Measurements from ENCODE around the gene MGAT1.
"Not testable (repeated sequence)": the region's sequence is repeated elsewhere in the genome, so short reads cannot be mapped to it uniquely, and the experiment has no call there.

Gene MGAT1

DNA sequence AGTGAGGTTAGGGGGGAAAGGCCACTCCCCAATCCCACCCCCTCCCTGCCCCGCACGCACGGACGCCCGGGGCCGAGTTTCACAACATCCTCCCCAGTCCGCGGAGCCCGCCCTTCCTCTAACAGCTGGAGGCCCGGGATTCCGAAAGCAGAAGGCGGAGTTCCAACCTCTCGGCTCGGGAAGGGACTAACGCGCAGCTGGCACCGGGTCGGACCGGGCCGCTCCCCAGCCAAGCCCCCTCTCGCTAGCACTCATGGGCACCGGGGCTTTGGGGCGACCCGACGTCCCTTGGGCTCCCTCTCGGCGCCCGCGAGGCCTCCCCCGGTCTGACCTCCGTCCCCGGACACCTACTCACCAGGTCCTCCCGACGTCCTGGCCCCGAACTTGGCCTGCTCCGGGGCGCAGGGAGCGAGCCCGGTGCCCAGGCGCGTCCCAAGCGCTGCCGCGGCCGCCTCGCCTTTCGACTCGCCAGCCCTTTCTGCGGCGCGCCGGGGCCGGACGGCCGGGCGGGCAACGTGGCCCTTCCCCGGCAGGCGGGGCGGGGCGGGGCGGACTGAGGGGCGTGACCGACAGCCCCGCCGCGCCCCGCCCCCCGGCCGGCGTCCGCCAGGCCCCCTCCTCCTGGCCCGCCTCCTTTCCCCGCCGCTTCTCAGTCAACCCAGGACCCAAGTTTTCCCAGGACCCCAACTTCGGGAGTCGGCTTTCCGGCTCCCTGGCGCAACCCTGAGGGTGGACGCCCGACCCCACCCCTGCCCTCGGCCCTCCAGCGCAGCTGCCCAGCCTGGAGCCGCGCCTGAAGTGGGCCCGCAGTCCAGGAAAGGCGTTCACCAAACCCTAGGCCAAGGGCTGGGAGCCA lies at the start of gene MGAT1:
MGAT1 (minus strand) TSS at position 482 of the 856 bp plus-strand sequence. CDS start 9,835 bp downstream, outside the sequence.
- DNase-seq (ENCODE audit: low read depth in 2 of 3, low spot score in 1 of 3): peak in 1 of 3 donors; percentile 79

DNA sequence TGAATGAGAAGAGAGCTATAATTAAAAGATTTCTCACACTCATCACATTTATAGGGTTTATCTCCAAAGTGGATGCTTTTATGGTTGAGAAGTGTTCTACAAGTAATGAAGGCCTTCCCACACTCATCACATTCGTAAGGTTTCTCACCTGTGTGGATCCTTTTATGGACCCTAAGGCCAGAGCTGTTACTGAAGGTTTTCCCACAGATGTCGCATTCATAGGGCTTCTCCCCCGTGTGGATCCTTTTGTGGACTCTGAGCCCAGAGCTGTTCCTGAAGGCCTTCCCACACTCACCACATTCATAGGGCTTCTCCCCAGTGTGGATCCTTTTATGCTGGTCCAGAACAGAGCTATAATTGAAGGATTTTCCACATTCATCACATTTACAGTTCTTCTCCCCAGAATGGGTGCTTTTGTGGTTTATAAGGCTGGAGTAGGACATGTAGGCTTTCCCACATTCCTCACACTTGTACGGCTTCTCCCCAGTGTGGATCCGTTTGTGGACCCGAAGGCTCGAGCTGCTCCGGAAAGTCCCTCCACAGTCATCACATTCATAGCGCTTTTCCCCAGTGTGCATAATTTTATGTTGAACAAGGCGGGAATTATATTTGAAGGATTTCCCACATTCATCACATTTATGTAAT lies 48.0 kb upstream of the MGAT1 start:
- no peak for DNase-seq (ENCODE audit: low read depth in 2 of 3, low spot score in 1 of 3)

DNA sequence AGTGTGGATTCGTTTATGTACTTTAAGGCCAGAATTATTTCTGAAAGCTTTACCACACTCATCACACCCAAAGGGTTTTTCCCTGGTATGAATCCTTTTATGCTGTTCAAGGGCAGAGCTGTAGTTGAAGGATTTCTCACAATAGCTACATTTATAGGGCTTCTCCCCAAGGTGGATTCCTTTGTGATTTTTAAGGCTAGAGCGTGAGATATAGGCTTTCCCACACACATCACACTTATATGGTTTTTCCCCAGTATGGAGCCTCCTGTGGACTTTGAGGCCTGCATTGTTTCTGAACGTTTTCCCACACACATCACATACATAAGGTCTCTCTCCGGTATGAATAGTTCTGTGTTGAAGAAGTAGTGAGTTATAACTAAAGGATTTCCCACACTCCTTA lies 47.2 kb upstream of the MGAT1 start:
- no peak for DNase-seq (ENCODE audit: low read depth in 2 of 3, low spot score in 1 of 3)

DNA sequence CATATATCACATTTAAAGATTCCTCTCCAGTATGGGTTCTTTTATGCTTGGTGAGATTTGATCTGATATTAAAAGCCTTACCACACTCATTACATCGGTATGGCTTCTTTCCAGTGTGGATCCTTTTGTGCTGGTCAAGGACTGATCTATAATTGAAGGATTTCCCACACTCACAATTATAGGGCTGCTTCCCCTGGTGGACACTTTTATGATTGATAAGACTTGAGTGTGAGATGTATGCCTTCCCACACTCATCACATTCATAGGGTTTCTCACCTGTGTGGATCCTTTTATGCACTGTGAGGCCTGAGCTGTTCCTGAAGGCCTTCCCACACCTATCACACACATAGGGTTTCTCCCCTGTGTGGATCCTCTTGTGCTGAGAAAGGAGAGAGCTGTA lies 46.3 kb upstream of the MGAT1 start:
- DNase-seq (ENCODE audit: low read depth in 2 of 3, low spot score in 1 of 3): no peak

DNA sequence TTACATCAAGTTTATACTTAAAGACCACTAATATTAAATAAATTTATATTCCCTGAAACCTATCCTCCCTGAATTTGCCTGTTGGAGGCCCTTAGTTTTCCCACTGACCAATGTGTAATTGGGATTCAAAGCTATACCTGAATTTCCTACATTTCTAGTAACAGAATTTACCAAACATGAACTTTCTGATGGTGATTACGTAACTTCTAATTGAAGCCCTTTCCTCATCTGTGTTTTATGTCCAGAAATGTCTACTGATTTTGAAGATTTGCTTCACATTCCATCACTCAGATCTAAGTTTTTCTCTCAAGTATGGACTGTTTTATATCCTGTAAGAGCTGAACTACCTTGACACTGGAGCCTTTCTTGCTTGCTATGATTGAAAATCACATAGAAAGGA lies 45.7 kb upstream of the MGAT1 start:
- DNase-seq (ENCODE audit: low read depth in 2 of 3, low spot score in 1 of 3): no peak

DNA sequence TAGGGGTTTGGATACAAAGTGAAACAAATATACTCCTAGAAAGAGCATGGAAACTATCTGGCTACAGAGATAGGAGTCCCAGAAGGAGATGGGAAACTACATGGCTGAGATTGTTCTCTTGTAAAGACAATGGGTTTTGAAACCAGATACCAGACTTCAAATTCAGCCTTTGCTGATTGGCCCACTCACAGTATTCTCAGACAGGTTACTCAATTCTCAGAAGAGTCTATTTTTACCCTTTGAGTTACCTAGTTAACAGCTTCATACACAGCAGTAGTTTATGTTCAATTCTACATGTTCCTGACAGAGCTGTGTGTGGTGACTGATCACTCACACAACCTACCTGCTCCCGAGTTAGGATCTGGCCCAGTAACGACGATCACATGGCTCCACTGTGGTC lies 44.4 kb upstream of the MGAT1 start:
- DNase-seq (ENCODE audit: low read depth in 2 of 3, low spot score in 1 of 3): no peak

DNA sequence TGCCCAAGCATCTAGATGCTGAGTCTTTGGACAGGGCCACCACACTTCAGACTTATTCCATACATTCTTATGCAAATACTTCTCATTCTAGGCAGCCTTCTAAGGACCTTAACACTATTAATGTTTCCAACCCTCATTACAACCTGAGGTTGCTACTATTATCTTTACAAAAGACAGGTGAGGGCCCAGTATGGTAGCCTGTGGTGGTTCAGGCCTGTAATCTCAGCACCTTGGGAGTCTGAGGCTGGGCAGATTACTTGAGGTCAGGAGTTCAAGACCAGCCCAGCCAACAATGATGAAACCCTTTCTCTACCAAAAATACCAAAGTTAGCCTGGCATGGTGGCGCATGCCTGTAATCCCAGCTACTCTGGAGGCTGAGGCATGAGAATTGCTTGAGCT lies 42.3 kb upstream of the MGAT1 start:
- no peak for DNase-seq (ENCODE audit: low read depth in 2 of 3, low spot score in 1 of 3)

DNA sequence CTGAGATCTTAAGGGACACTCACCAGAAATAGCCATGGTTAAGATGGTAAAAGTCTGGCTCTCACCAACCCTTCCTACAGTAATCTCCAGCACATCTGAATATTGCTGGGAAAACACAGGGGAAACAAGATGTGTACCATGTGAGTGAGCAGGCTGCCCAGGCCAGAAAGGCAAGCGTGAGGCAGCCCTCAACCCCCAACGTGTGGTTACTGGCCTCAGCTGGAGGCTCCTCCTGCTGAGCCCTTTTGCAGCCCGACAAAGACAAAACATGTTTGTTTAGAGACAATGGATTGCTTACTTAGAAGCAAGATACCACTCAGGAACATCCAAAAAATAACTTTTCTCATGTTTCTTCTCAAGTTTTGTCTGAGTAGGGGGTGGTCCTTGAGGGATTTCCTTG lies 41.8 kb upstream of the MGAT1 start:
- DNase-seq (ENCODE audit: low read depth in 2 of 3, low spot score in 1 of 3): no peak

DNA sequence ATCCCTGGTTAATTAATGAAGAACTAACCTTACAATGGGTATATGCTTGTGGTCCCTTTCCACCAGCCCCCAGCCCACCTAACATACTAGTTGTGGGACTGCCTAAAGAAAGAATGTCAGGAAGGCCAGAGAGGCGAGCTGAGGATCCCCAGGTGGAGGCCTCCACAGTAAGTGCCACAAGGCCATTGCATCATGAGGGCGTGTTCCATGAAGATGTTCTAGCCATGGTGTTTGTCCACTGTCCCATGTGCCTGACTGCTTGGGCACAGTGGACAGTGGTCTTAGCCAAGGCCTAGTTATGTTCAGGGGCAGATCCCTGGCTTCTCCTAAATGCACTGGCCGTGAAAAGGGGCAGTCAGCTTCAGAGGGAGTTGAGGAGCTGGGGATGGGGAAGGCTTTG lies 37.3 kb upstream of the MGAT1 start:
- DNase-seq (ENCODE audit: low read depth in 2 of 3, low spot score in 1 of 3): no peak

DNA sequence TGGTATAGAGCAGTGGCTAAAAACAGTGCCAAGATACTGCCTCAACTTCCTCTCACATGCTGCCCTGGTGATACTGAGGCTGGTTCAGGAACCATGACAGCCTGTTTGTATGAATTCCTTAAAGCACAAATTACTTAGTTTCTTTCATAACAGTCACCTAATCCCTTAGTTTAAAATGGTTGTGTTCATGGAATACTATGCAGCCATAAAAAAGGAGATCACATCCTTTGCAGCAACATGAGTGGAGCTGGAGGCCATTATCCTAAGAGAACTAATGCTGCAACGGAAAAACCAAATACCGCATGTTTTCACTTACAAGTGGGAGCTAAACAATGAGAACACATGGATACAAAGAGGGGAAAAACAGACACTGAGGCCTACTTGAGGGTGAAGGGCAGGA lies 36.6 kb upstream of the MGAT1 start:
- DNase-seq (ENCODE audit: low read depth in 2 of 3, low spot score in 1 of 3): no peak

DNA sequence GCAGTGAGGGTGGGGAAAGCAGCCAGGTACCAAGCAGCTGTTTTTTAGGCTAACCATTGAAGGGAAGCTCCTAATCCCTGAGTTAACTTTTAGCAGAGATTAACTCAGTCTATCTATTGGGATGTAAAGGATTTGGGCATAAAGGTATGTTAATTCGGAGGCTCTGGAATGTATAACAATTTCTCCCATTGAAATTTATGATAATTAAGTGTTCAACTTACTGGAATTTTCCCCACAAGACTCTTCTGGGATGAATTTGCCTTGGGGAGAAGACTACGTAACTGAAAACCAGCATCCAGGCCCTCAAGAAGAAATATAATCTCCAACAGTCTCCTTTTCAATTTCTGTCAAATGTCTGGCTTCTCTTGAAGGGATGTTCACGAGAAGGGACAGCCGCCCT lies 34.9 kb upstream of the MGAT1 start:
- no peak for DNase-seq (ENCODE audit: low read depth in 2 of 3, low spot score in 1 of 3)

DNA sequence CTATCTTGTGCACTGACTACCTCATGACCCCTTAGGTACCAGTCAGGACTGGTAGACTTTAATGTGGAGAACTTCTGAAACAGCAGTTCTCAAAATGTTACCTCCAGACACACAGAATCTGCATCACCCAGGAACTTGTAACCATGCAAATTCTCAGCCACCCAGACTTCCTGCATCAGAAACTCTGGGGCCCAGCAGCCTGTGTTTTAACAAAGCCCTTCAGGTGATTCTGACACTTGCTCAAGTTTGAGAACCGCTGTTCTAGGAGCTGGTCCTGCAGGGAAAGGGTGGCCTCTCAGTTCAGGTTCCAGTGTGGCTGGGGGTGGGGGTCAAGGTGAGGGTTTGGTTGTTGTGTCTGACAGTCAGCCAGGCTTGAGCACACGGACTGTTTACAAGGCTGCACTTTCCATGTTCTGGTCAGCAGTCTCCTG lies 30.0 kb upstream of the MGAT1 start:
- peak in 2 of 3 donors; percentile 15 to 16 for DNase-seq (ENCODE audit: low read depth in 2 of 3, low spot score in 1 of 3)

DNA sequence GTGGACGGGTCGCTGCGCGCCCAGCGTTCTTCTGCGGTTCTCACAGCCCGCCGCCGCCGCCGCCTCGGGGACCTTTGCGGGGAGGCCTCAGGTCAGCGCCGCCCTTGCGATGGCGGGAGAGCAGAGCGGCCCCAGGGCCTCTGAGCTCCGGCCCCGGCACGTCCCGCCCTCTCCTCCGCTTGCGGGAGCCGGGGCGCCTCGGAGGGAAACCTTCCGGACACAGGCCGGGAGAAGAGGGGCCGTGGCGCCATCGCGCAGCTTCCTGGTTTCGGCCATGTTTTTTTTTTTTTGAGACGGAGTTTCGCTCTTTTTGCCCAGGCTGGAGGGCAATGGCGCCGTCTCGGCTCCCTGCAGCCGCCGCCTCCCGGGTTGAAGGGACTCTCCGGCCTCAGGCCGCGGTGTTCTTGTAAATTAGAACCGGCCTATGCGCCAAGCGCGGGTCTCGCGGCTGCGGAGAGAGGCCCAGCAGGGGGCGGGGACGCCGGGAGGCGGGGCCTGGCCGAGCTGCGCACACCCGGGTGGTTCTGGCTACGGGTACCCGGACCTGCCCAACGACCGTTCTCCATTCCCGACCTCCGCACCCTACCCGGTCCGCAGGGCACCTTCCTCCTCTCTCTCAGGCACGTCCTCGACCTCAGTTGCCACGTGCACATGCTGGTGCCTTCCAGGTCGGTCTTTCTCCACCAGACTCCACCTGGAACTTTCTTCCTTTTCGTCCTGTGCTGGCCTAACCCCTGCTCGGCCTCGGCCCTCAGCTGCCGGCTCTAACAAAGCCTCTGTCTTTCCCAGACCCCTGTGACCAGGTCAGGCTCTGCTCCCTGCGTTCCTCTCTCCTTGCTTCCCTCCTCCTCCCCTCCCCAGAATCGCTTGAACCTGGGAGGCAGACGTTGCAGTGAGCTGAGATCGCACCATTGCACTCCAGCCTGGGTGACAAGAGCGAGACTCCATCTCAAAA lies 28.8 kb upstream of the MGAT1 start:
- DNase-seq (ENCODE audit: low read depth in 2 of 3, low spot score in 1 of 3): peak; percentile 52 to 73 (median 63)

DNA sequence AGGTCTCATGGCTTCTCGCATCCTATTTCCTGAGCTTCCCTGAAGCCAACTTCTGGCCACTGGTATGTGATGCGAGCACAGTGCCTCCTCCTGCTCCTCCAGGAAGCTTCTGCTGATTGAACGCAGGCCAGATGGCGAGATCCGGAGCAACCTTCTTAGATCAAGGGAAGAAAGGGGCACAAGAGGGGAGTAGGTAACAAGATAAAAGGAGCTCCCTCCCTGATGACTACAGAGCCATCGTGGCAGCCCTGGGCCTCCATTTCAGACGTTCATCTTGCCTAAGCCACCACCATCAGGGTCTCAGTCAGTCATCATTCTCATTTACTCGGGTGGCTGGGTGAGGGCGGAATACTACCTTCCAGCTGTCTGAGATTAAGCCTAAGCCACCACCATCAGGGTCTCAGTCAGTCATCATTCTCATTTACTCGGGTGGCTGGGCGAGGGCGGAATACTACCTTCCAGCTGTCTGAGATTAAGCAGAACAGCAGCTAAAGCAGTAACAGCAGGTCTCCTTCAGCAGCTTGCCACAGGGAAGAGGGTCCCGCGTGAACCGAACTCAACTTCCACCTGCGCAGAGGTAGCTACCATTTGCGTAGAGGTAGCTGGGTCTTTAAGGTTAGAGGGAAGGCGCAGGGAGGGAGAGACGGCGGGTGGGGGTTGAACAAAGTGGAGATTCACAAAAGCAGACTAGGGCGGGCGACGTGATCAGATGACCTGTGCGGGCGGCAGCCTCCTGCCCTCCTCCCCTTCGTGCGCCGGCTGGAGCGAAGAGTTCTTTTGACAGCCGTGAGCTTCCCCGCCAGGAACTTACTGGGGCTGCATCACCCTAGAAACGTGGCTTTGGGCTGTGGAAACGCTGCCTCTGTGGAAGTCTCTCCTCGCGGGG lies 27.9 kb upstream of the MGAT1 start:
- peak in 2 of 3 donors; percentile 42 to 57 for DNase-seq (ENCODE audit: low read depth in 2 of 3, low spot score in 1 of 3)

DNA sequence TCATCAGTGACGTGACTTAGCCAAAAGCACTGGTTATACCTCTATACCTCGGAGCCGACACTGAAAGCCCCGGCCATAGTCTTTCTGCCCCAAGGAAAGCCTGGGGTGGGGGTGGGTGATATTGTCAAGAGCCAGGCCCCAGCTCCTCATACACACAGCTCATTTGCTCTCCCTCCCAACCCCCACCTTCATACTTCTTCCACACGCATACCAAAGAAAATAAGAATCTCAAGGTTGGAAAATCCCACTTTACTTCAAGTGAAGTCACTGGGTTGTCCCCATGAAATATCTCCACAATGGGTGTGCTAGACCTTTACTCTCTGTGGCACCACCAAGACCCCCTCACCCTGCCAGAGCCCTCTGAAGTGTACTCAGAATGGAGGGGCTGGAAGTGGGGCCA lies 27.1 kb upstream of the MGAT1 start:
- DNase-seq (ENCODE audit: low read depth in 2 of 3, low spot score in 1 of 3): no peak

DNA sequence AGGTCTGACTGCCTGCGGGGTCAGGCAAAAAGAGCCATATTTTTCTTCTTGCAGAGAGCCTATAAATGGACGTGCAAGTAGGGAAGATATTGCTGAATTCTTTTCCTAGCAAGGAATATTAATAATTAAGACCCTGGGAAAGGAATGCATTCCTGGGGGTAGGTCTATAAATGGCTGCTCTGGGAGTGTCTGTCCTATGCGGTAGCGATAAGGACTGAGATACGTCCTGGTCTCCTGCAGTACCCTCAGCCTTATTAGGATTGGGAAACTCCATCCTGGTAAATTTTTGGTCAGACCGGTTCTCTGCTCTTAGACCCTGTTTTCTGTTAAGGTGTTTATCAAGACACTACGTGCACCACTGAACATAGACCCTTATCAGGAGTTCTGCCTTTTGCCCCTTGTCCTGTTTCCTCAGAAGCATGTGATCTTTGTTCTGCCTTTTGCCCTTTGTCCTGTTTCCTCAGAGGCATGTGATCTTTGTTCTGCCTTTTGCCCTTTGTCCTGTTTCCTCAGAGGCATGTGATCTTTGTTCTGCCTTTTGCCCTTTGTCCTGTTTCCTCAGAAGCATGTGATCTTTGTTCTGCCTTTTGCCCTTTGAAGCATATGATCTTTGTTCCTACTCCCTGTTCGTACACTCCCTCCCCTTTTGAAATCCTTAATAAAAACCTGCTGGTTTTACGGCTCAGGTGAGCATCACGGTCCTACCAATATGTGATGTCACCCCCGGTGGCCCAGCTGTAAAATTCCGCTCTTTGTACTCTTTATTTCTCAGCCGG lies 26.3 kb upstream of the MGAT1 start:
- DNase-seq (ENCODE audit: low read depth in 2 of 3, low spot score in 1 of 3): not testable (repeated sequence)

DNA sequence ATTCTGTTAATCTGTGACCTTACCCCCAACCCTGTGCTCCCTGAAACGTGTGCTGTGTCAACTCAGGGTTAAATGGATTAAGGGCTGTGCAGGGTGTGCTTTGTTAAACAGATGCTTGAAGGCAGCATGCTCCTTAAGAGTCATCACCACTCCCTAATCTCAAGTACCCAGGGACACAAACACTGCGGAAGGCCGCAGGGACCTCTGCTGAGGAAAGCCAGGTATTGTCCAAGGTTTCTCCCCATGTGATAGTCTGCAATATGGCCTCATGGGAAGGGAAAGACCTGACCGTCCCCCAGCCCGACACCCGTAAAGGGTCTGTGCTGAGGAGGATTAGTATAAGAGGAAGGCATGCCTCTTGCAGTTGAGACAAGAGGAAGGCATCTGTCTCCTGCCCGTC lies 24.8 kb upstream of the MGAT1 start:
- DNase-seq (ENCODE audit: low read depth in 2 of 3, low spot score in 1 of 3): not testable (repeated sequence)

DNA sequence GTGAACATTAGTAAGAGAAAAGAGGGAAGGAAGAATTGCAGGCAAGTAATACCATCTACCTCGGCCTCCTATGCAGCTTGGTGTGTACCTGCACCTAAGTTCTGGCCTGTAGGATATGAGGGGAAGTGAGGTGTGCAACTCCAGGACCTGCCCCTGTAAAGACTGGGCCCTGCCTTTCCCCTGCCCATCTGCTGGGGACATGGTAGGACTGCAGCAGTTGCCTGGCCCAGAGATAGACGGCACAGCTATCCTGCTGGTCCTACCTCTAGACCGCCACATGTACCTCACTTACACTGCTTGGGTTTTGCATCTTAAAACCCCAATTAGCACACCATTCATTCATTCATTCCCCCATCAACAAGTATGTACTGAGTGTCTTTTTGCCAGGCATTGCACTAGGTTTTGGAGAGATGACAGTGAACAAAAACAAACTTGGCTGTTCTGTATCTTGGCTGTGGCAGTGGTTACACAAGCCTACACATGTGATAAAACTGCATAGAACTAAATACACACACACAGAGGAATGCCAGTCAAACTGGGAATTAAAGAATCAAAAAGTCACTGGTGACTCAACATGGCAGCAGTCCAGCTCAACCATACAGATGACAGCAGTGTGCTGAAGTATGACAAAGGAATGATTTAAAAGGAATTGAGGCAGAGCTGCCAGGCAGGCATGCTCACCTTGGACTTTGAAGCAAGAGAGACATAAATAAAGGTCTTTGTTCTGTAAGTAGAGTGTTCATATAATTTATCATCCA lies 23.3 kb upstream of the MGAT1 start:
- no peak for DNase-seq (ENCODE audit: low read depth in 2 of 3, low spot score in 1 of 3)
